Measurements from ENCODE around the gene PLEKHH3.

Gene PLEKHH3

GRCh38 chr17:42704837-42705494 lies 28.2 kb upstream of the PLEKHH3 start:
- no peak for DNase-seq (ENCODE audit: low read depth)
- H3K4me3 ChIP-seq (ENCODE audit: low read length): no peak overlapping the region
- TF ChIP-seq CTCF (conservative IDR thresholded peaks at IDR 0.05; ENCODE audit: low read length): no peak

- no peak for TF ChIP-seq CTCF (conservative IDR thresholded peaks at IDR 0.05; ENCODE audit: low read length)
- H3K4me3 ChIP-seq (ENCODE audit: low read length): no peak overlapping the region
- DNase-seq (ENCODE audit: low read depth): no peak
Measured at GRCh38 chr17:42704490-42704836, 27.7 kb upstream of the PLEKHH3 start.

GRCh38 chr17:42702446-42702845 lies 25.7 kb upstream of the PLEKHH3 start:
- H3K4me3 ChIP-seq (ENCODE audit: low read length): no peak overlapping the region
- TF ChIP-seq CTCF (conservative IDR thresholded peaks at IDR 0.05; ENCODE audit: low read length): no peak
- DNase-seq (ENCODE audit: low read depth): no peak

- no peak overlapping the region for H3K4me3 ChIP-seq (ENCODE audit: low read length)
- no peak for TF ChIP-seq CTCF (conservative IDR thresholded peaks at IDR 0.05; ENCODE audit: low read length)
- no peak for DNase-seq (ENCODE audit: low read depth)
Measured at GRCh38 chr17:42700586-42701289, 23.9 kb upstream of the PLEKHH3 start.

- H3K4me3 ChIP-seq (ENCODE audit: low read length): no peak overlapping the region
- DNase-seq (ENCODE audit: low read depth): no peak
Measured at GRCh38 chr17:42699415-42699740, 22.6 kb upstream of the PLEKHH3 start.

GRCh38 chr17:42698736-42699414 lies 22.1 kb upstream of the PLEKHH3 start:
- peak; percentile 82 for DNase-seq (ENCODE audit: low read depth)
- no peak overlapping the region for H3K4me3 ChIP-seq (ENCODE audit: low read length)
- no peak for TF ChIP-seq CTCF (conservative IDR thresholded peaks at IDR 0.05; ENCODE audit: low read length)

More at GRCh38 chr17:42699415-42699740, 22.6 kb upstream of the PLEKHH3 start:
- TF ChIP-seq CTCF (conservative IDR thresholded peaks at IDR 0.05; ENCODE audit: low read length): no peak
